ENCODE data around the gene CKMT2. TPM values are rescaled to one million over a fixed set of nuclear protein-coding genes. Genes with fewer than 3 reads are reported as not detected.
"Not testable (repeated sequence)": the region's sequence is repeated elsewhere in the genome, so short reads cannot be mapped to it uniquely, and the experiment has no call there.

Gene CKMT2
- total RNA-seq, 4 donors from 2014 or later = 2.1 TPM; not detected in 3

DNA sequence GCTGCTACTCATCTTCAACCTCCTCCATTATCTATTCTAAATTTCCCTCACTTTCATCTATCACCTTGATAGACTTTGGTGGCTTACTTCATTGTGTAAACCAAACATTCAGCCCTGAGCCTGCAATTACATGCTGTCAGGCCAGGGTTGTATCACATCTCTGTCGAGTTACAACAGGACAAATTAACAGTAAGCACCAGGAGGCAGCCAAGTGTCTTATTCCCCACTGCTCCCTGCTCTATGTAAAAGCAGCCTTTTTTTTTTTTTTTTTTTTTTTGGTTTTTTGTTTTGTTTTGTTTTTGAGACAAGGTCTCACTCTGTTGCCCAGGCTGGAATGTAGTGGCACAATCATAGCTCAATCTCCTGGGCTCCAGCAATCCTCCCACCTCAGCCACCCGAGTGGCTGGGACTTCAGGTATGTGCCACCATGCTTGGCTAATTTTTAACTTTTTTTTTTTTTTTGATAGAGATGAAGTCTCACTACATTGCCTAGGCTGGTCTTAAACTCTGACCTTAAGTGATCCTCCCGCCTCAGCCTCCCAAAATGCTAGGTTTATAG lies 53.0 kb downstream of the CKMT2 start:
- intact Hi-C loops (cut with DNase I) = no loop called here
- Histone ChIP-seq H3K9me3 (no peaks in the 10 kb centered on the region), H3K36me3 (no peaks in the 10 kb centered on the region), H3K27me3 (no peaks in the 10 kb centered on the region), H3K27ac (no peak overlapping the region), H3K4me1 (peaks cover 0 to 5% (median 0%) of the 10 kb centered on the region in 3 donors), H3K4me3 (no peak overlapping the region)
- DNase-seq = no peak
- no peak for TF ChIP-seq POLR2A (IDR thresholded peaks at IDR 0.05)
- TF ChIP-seq, protein P1, sequence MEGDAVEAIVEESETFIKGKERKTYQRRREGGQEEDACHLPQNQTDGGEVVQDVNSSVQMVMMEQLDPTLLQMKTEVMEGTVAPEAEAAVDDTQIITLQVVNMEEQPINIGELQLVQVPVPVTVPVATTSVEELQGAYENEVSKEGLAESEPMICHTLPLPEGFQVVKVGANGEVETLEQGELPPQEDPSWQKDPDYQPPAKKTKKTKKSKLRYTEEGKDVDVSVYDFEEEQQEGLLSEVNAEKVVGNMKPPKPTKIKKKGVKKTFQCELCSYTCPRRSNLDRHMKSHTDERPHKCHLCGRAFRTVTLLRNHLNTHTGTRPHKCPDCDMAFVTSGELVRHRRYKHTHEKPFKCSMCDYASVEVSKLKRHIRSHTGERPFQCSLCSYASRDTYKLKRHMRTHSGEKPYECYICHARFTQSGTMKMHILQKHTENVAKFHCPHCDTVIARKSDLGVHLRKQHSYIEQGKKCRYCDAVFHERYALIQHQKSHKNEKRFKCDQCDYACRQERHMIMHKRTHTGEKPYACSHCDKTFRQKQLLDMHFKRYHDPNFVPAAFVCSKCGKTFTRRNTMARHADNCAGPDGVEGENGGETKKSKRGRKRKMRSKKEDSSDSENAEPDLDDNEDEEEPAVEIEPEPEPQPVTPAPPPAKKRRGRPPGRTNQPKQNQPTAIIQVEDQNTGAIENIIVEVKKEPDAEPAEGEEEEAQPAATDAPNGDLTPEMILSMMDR (IDR thresholded peaks at IDR 0.05) = no peak
- WGBS, 2 donors = 39 to 64% methylated on average over 2 to 3 of the region's 3 CpGs

GRCh38 chr5:81288021-81288433 lies 54.9 kb downstream of the CKMT2 start:
- H3K4me3 ChIP-seq = no peak overlapping the region
- intact Hi-C loops (cut with DNase I) = no loop called here
- peaks cover 0 to 5% (median 0%) of the 10 kb centered on the region in 3 donors for H3K4me1 ChIP-seq
- TF ChIP-seq POLR2A (IDR thresholded peaks at IDR 0.05) = no peak
- TF ChIP-seq, protein P1 (IDR thresholded peaks at IDR 0.05) = no peak
- WGBS, 2 donors = 56 to 66% methylated on average over 4 of the region's 4 CpGs
- H3K27ac ChIP-seq = no peak overlapping the region
- DNase-seq = no peak
- H3K27me3 ChIP-seq = no peaks in the 10 kb centered on the region
- peaks cover 0 to 3% (median 0%) of the 10 kb centered on the region in 3 donors for H3K36me3 ChIP-seq
- peaks cover 0 to 8% (median 0%) of the 10 kb centered on the region in 3 donors for H3K9me3 ChIP-seq

DNA sequence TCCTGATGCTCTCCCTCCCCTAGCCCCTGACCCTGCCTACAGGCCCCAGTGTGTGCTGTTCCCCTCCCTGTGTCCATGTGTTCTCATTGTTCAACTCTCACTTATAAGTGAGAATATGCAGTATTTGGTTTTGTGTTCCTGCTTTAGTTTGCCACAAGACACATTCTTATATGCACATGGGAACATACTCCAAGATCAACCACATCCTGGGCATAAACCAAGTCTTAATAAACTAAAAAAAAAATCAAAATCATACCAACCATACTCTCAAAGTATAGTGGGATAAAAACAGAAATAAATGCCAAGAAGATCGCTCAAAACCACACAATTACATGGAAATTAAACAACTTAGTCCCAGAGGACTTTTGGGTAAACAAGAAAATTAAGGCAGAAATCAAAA lies 57.0 kb downstream of the CKMT2 start:
- Histone ChIP-seq H3K4me1 (peaks cover 0 to 5% (median 0%) of the 10 kb centered on the region in 3 donors), H3K4me3 (no peak overlapping the region), H3K27me3 (no peaks in the 10 kb centered on the region), H3K9me3 (peaks cover 0 to 11% (median 0%) of the 10 kb centered on the region in 3 donors), H3K36me3 (peaks cover 0 to 3% (median 0%) of the 10 kb centered on the region in 3 donors), H3K27ac (no peak overlapping the region)
- no peak for TF ChIP-seq POLR2A (IDR thresholded peaks at IDR 0.05)
- TF ChIP-seq, protein P1 (IDR thresholded peaks at IDR 0.05) = no peak
- intact Hi-C loops (cut with DNase I) = loop anchor here (10.0 kb wide), 1 partner anchor 95 kb away; no protein-coding TSS in a partner anchor
- 78 to 86% methylated on average over 1 of the region's 1 CpG for WGBS, 2 donors
- no peak for DNase-seq

DNA sequence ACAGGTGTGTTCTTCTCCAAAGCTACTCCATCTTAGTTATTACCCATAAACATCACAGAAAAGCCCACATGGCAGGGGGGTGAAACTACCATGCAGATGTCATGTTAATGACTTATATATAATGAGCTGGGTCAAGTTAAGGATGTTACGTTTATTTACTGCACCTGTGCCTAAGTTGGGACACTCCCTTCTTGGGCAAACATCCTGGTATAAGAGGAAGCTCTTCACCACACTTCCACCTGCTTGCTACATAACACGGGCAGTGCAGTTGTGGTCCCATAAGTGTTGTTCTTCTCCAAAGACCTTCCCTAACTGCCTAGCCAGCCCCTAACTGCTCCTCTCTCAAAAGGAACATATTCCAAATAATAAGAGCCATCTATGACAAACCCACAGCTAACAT lies 59.0 kb downstream of the CKMT2 start:
- Histone ChIP-seq H3K4me3 (no peak overlapping the region), H3K27me3 (no peaks in the 10 kb centered on the region), H3K27ac (no peak overlapping the region), H3K4me1 (peaks cover 0 to 5% (median 0%) of the 10 kb centered on the region in 3 donors), H3K9me3 (peaks cover 0 to 11% (median 0%) of the 10 kb centered on the region in 3 donors), H3K36me3 (peaks cover 0 to 3% (median 0%) of the 10 kb centered on the region in 3 donors)
- TF ChIP-seq, protein P1 (IDR thresholded peaks at IDR 0.05) = no peak
- no peak for TF ChIP-seq POLR2A (IDR thresholded peaks at IDR 0.05)
- 75 to 100% methylated on average over 1 to 2 of the region's 2 CpGs for WGBS, 2 donors
- intact Hi-C loops (cut with DNase I) = loop anchor here (10.0 kb wide), 1 partner anchor 97 kb away; no protein-coding TSS in a partner anchor
- DNase-seq = no peak

- not testable (repeated sequence) for H3K27me3 ChIP-seq, DNase-seq, H3K4me1 ChIP-seq, H3K4me3 ChIP-seq, H3K27ac ChIP-seq, H3K36me3 ChIP-seq
- WGBS, 2 donors = 81 to 88% methylated on average over 5 of the region's 5 CpGs
- intact Hi-C loops (cut with DNase I) = loop anchor here (10.0 kb wide), 1 partner anchor 99 kb away; no protein-coding TSS in a partner anchor
- H3K9me3 ChIP-seq = peaks cover 0 to 11% (median 0%) of the 10 kb centered on the region in 3 donors
Observed at GRCh38 chr5:81294021-81294420, 60.9 kb downstream of the CKMT2 start.

All from esophagus squamous epithelium (tissue), 5 donors.